GM21515 (cell line): ENCODE results near the gene SRPK3.
"Not testable (repeated sequence)": the region's sequence is repeated elsewhere in the genome, so short reads cannot be mapped to it uniquely, and the experiment has no call there.

Experiments used
- ATAC-seq: cut with Tn5 transposase; IDR thresholded peaks from one replicate; pipeline ENCODE4 v1.9.1; 2021; ENCODE audit not compliant: unreplicated experiment

SRPK3 gene

DNA sequence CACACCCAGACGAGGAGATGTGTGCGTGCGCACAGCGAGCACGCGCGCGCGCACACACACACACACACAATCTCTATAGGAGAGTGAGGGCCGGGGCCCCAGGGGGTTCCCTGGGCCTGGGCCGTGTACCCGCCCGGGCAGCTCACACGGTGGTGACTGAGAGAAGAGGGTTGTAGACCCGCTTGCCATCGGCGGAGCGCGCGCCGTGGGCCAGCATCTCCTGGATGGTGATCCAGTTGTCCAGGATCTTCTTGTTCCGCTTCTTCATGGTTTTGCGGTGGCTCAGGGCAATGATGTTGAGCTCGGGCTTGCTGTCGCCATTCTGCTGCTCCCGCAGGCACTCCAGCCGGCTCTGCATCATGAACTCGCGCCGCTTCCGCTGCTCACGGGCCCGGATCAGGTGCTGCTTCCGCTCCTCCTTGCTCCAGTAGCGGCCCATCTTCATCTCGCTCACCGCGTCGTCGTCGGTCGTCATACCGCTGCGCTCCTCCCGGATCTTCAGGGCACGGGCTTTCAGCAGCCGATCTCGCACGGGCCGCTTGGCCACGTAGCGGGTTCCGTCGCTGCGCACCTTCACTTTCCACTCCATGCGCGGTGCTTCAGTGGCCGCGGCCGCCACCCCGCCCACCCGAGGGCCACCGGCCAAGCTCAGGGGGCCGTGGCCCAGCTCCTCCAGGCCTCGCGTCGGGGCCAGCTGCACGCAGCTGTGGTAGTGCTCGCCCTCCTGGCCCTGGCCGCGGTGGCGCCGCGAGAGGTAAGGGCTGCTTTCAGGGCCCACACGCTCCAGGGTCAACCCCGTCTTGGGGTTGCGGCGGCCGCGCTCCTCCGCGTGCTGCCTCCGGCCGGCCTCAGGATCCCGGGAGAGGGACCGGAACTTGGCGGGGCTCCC lies 22.6 kb downstream of the SRPK3 start:
- no peak for ATAC-seq

- no peak for ATAC-seq
Measured at GRCh38 chrX:153804100-153804595, 23.3 kb downstream of the SRPK3 start.

GRCh38 chrX:153804621-153805020 lies 23.8 kb downstream of the SRPK3 start:
- ATAC-seq: no peak

DNA sequence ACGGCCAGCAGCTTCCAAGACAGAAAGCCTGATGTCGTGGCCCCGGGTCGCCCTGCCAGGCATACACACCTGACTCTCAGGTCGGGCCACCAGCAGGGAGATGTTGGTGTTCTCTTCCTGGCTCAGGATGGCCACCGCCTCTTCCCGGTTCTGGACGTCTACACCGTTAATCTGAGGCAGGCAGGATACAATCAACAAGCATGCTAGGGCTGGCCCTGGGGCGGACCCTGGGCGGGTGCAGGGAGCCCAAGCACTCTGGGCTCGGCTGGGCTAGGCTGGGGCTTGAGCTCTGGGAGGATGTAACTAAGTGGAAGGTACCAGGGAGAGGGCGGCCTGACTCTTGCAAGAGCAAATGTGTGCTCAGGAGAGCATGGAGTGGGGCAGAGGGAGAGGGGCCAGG lies 24.6 kb downstream of the SRPK3 start:
- ATAC-seq: no peak

- ATAC-seq: no peak
Measured at GRCh38 chrX:153806999-153807575, 26.2 kb downstream of the SRPK3 start.

DNA sequence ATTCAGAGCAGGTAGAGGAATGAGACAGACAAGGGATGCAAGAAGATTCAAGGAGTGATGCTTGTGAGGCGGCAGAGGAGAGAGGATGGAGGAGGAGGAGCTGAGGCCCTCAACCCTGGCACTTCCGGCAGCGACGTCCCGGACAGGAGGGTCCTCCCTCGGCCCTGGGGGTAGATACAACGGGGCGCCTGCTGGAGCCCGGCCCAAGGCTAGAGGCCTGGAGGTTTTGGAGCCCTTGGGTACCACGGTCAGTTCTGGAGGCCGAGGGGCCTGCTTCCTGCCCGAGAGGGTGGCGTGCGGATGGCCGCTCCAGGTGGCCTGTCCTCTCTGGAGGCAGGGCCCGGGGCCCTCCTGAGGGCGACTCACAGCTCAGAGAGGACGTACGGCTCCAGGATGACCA lies 27.1 kb downstream of the SRPK3 start:
- ATAC-seq: no peak

- no peak for ATAC-seq
Measured at GRCh38 chrX:153812220-153812619, 31.4 kb downstream of the SRPK3 start.

- no peak for ATAC-seq
Measured at GRCh38 chrX:153813161-153813560, 32.3 kb downstream of the SRPK3 start.

- ATAC-seq: no peak
Measured at GRCh38 chrX:153814591-153815315, 33.9 kb downstream of the SRPK3 start.

- no peak for ATAC-seq
Measured at GRCh38 chrX:153816831-153817690, 36.2 kb downstream of the SRPK3 start.

DNA sequence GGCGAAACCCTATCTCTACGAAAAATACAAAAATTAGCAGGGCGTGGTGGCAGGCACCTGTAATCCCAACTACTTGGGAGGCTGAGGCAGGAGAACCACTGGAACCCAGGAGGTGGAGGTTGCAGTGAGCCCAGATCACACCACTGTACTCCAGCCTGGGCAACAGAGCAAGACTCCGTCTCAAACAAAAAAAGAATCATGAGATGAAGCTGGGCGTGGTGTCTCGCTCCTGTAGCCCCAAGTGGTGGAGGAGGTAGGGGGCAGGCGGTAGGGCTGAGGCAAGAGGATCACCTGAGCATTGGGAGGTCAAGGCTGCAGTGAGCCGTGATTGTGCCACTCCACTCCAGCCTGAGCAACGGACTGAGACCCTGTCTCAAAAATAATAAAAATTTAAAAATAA lies 37.2 kb downstream of the SRPK3 start:
- not testable (repeated sequence) for ATAC-seq

- ATAC-seq: no peak
Measured at GRCh38 chrX:153818571-153819383, 37.9 kb downstream of the SRPK3 start.

DNA sequence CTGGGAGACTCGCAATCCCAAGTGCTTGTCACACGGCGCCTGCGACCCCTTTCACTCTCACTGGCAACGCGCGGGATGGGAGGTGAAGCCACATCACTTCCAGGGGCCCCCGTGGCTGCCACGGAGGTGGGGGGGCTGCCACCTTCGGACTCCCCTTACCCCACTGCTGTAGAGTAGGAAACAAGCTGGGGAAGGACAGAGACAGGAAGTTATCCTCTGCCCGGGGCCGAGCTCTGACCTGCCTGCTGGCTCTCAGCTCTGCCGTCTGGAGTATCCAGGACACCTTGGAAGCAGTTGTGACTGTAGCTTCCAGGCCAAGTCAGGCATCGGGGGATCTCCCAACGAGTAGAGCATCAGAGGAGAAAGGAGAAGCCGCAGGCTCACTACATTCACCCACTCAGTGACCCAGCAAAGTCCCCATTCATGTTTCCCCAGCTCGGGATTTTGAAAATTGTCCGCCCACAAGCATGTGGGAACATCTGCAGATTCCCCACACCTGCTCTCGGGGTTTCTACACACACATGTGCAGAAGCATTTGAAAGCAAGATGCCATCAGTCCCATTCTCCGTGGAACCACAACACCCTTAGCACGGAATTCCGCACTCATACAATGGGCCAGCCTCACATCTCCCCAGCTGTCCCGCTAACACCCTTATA lies 38.7 kb downstream of the SRPK3 start:
- no peak for ATAC-seq

GRCh38 chrX:153820601-153821000 lies 39.8 kb downstream of the SRPK3 start:
- ATAC-seq: no peak

GRCh38 chrX:153821066-153821465 lies 40.2 kb downstream of the SRPK3 start:
- ATAC-seq: no peak

DNA sequence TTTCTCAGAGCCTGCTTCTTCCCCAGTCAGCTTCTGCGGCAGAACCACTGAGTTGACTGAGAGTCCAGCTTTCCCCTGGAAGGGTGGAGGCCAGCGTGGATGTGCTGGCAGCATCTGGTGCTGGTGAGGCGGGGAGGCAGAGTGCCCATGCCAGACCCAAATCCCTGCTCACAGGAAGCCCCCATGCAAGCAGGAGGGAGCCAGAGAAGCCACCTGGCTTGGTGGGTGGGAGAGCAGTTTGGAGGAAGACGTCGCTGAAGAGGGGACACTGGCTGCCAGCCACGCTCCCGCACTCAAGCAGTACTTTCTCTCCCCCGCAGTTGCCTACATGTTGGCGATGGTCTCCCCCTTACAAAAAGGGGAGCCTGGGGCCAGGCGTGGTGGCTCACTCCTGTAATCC lies 43.5 kb downstream of the SRPK3 start:
- no peak for ATAC-seq

DNA sequence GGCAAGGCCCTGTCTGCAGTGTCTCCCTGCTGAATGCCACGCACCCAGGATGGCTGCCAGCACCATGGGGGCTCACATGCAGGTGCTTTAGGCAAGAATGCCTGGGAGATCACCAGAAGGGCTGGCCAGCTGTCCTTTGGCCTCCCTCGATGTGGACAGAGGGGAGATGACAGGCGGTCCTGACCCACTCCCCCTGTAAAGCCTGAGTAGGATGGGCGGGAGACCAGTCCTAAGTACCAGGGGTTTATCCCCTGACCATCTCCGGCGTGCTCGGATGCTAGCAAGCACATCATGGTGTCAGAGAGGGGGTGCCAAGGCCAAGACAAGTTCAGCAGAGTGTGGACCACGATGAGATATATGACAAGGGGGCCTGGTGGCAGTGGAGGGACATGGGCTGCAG lies 44.2 kb downstream of the SRPK3 start:
- ATAC-seq: no peak

GRCh38 chrX:153827016-153827415 lies 46.2 kb downstream of the SRPK3 start:
- ATAC-seq: no peak

DNA sequence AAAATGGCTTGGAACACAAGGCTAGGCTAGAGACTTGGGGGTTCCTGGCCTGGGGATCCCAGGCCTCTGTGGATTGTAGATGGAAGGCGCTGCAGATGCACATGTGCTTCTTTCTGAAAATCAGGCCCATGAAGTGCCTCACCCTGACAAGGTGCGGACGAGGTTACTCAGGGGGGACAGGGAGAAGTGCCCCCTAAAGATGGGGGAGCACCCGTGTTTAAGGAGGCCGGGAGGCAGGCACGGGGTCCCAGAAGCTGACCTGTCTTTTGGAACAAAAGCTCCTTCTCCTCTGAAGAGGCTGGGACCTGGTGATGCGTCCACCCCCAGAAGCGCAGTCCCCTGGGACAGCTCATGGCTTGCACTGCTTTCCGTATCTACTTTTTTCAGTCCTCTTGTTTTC lies 47.1 kb downstream of the SRPK3 start:
- ATAC-seq: no peak
